Measurements from ENCODE around the gene KNDC1. TPM values are rescaled to one million over a fixed set of nuclear protein-coding genes. Genes with fewer than 3 reads are reported as not detected.
A peak's percentile ranks its signal among the peaks of the same experiment; 100 is the strongest.

KNDC1 gene
- total RNA-seq, 1 donor from 2014 or later, result 0.54 TPM

GRCh38 chr10:133245439-133246235, 85.6 kb downstream of the KNDC1 start:
- Mint-ChIP-seq H3K4me1 (ENCODE audit: low read depth) (peaks cover 12% of the 10 kb centered on the region), H3K27ac (no peak overlapping the region), H3K9me3 (no peaks in the 10 kb centered on the region), H3K27me3 (ENCODE audit: insufficient read depth) (peaks cover 24% of the 10 kb centered on the region), H3K36me3 (ENCODE audit: low read depth) (no peaks in the 10 kb centered on the region), H3K4me3 (no peak overlapping the region)
- no peak for DNase-seq (ENCODE audit: low spot score)
- intact Hi-C loops (cut with micrococcal nuclease), result no loop called here

DNA sequence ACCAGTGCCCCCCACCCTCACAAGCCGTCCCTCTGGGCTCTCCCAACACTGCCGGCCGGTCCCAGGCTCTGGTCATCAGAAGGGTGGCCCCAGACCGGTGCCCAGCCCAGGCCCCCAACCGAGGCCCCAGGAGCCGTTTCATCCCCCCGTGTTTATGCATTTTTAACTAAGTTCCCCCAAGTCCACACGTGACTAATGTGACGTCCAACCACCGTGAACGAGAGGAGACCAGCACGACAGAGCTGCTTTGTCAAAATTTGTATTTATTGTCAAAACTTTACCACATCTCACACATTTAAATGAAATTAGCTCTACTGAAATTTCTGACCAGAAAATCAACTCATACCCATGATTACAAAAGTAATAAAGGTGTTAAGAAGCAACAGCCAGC, 86.2 kb downstream of the KNDC1 start:
- H3K27ac Mint-ChIP-seq, result no peak overlapping the region
- no peak overlapping the region for H3K4me3 Mint-ChIP-seq
- H3K27me3 Mint-ChIP-seq (ENCODE audit: insufficient read depth), result peaks cover 18% of the 10 kb centered on the region
- no peaks in the 10 kb centered on the region for H3K9me3 Mint-ChIP-seq
- peaks cover 6% of the 10 kb centered on the region for H3K4me1 Mint-ChIP-seq (ENCODE audit: low read depth)
- H3K36me3 Mint-ChIP-seq (ENCODE audit: low read depth), result no peaks in the 10 kb centered on the region
- intact Hi-C loops (cut with micrococcal nuclease), result no loop called here
- no peak for DNase-seq (ENCODE audit: low spot score)

DNA sequence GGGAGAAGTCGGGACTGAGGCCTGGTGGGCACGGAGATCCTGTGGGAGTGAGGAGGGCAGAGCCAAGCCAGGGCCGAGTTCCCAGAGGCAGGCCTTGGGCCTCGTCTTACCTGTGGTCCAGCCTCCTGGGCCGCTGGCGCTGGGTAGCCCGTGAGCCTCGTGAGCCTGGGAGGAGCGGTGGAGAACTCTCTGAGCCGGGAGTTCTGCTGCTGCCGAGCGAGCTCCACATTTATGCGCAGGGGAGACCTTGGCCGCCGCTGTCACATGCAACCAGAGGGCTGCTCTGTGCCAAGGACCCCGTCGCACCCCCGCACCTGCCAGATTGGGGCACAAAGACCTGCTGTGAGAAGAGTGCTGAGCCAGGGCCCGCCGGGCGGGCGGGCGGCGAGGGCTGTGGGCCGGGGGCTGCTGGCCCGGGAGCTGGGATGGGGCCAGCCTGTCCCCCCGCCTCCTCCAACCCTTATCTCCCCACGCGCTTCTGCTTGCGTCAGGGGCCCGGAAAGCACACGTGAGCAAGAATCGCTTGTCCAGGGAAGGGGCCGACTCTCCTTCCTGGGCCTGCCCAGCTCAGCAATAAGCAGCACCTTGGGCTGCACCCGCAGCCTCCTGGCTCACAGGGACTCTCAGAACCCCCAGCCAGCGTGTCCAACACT, 87.8 kb downstream of the KNDC1 start:
- DNase-seq (ENCODE audit: low spot score), result no peak
- H3K9me3 Mint-ChIP-seq, result no peaks in the 10 kb centered on the region
- H3K4me1 Mint-ChIP-seq (ENCODE audit: low read depth), result no peaks in the 10 kb centered on the region
- H3K27me3 Mint-ChIP-seq (ENCODE audit: insufficient read depth), result peaks cover 6% of the 10 kb centered on the region
- intact Hi-C loops (cut with micrococcal nuclease), result no loop called here
- no peak overlapping the region for H3K27ac Mint-ChIP-seq
- H3K4me3 Mint-ChIP-seq, result no peak overlapping the region
- no peaks in the 10 kb centered on the region for H3K36me3 Mint-ChIP-seq (ENCODE audit: low read depth)

- H3K4me3 Mint-ChIP-seq, result no peak overlapping the region
- DNase-seq (ENCODE audit: low spot score), result no peak
- no peaks in the 10 kb centered on the region for H3K36me3 Mint-ChIP-seq (ENCODE audit: low read depth)
- H3K9me3 Mint-ChIP-seq, result no peaks in the 10 kb centered on the region
- H3K4me1 Mint-ChIP-seq (ENCODE audit: low read depth), result no peaks in the 10 kb centered on the region
- H3K27me3 Mint-ChIP-seq (ENCODE audit: insufficient read depth), result peaks cover 6% of the 10 kb centered on the region
- H3K27ac Mint-ChIP-seq, result no peak overlapping the region
- intact Hi-C loops (cut with micrococcal nuclease), result no loop called here
Measured at GRCh38 chr10:133248334-133248715, 88.3 kb downstream of the KNDC1 start.

- Mint-ChIP-seq H3K9me3 (no peaks in the 10 kb centered on the region), H3K4me1 (ENCODE audit: low read depth) (no peaks in the 10 kb centered on the region), H3K27ac (no peak overlapping the region), H3K36me3 (ENCODE audit: low read depth) (no peaks in the 10 kb centered on the region), H3K4me3 (no peak overlapping the region), H3K27me3 (ENCODE audit: insufficient read depth) (peaks cover 6% of the 10 kb centered on the region)
- no peak for DNase-seq (ENCODE audit: low spot score)
- intact Hi-C loops (cut with micrococcal nuclease), result no loop called here
Measured at GRCh38 chr10:133249094-133249780, 89.2 kb downstream of the KNDC1 start.

GRCh38 chr10:133249975-133250754, 90.1 kb downstream of the KNDC1 start:
- Mint-ChIP-seq H3K4me3 (no peak overlapping the region), H3K27me3 (ENCODE audit: insufficient read depth) (peaks cover 6% of the 10 kb centered on the region), H3K36me3 (ENCODE audit: low read depth) (no peaks in the 10 kb centered on the region), H3K27ac (peak overlapping the region; percentile 5), H3K4me1 (ENCODE audit: low read depth) (no peaks in the 10 kb centered on the region), H3K9me3 (no peaks in the 10 kb centered on the region)
- no peak for DNase-seq (ENCODE audit: low spot score)
- intact Hi-C loops (cut with micrococcal nuclease), result no loop called here

- no peak for DNase-seq (ENCODE audit: low spot score)
- no peak overlapping the region for H3K27ac Mint-ChIP-seq
- H3K27me3 Mint-ChIP-seq (ENCODE audit: insufficient read depth), result peaks cover 3% of the 10 kb centered on the region
- H3K36me3 Mint-ChIP-seq (ENCODE audit: low read depth), result no peaks in the 10 kb centered on the region
- no peaks in the 10 kb centered on the region for H3K4me1 Mint-ChIP-seq (ENCODE audit: low read depth)
- intact Hi-C loops (cut with micrococcal nuclease), result no loop called here
- H3K9me3 Mint-ChIP-seq, result no peaks in the 10 kb centered on the region
- no peak overlapping the region for H3K4me3 Mint-ChIP-seq
Measured at GRCh38 chr10:133251388-133252222, 91.6 kb downstream of the KNDC1 start.

GRCh38 chr10:133252223-133252552, 92.2 kb downstream of the KNDC1 start:
- DNase-seq (ENCODE audit: low spot score), result no peak
- no peaks in the 10 kb centered on the region for H3K9me3 Mint-ChIP-seq
- no peak overlapping the region for H3K4me3 Mint-ChIP-seq
- H3K27me3 Mint-ChIP-seq (ENCODE audit: insufficient read depth), result peaks cover 5% of the 10 kb centered on the region
- no peak overlapping the region for H3K27ac Mint-ChIP-seq
- no peaks in the 10 kb centered on the region for H3K4me1 Mint-ChIP-seq (ENCODE audit: low read depth)
- intact Hi-C loops (cut with micrococcal nuclease), result no loop called here
- H3K36me3 Mint-ChIP-seq (ENCODE audit: low read depth), result no peaks in the 10 kb centered on the region

DNA sequence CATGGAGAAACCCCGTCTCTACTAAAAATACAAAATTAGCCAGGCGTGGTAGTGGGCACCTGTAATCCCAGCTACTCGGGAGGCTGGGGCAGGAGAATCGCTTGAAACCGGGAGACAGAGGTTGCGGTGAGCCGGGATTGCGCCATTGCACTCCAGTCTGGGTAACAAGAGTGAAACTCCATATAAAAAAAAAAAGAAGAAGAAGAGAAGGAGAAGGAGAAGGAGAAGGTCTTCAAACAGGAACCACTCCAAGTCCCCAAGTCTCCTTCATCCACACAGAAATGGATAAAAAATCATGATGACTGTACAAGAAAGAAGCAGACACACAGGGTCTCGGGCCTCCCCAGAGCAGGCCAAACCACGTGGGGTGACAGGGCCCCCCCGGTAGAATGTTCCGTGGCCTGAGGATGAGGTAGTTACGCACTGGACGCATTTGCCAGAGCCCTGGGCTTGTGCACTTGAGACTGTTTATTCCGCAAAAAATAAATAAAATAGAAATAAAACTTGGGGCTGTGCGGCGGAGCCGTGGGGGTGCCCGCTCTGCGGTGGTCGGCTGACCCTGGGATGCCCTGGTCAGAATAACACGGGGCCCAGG, 93.4 kb downstream of the KNDC1 start:
- intact Hi-C loops (cut with micrococcal nuclease), result no loop called here
- Mint-ChIP-seq H3K27me3 (ENCODE audit: insufficient read depth) (peaks cover 5% of the 10 kb centered on the region), H3K4me3 (no peak overlapping the region), H3K4me1 (ENCODE audit: low read depth) (no peaks in the 10 kb centered on the region), H3K9me3 (no peaks in the 10 kb centered on the region), H3K27ac (no peak overlapping the region), H3K36me3 (ENCODE audit: low read depth) (no peaks in the 10 kb centered on the region)
- no peak for DNase-seq (ENCODE audit: low spot score)

DNA sequence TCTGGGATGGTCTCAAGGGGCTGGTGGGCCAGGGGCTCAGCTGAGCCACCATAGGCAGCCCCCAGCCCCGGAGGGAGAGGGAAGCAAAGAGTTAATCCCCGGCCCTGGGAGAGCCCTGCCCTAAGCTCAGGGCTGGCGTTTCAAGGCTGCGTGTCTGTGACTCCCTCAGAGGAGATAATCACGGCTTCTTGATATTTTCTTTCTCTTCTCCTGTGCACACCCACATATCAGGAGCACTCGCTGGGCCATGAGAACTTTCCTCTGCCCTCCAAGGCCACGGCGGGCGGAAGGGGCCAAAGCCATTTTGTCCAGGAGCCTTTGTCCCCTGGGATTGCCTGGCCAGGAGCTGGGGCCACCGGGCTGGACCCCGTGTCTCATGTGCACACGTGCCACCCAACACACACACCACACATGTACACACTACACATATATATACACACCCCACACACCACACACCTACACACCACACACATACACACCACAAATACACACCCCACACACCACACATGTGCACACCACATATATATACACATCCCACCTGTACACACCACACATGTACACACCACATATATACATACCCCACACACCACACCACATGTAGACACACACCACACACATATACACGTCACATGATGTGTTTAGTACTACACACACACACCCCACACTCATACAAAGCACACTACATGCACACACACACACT, 94.6 kb downstream of the KNDC1 start:
- H3K9me3 Mint-ChIP-seq, result no peaks in the 10 kb centered on the region
- DNase-seq (ENCODE audit: low spot score), result no peak
- H3K4me1 Mint-ChIP-seq (ENCODE audit: low read depth), result peaks cover 7% of the 10 kb centered on the region
- no peaks in the 10 kb centered on the region for H3K36me3 Mint-ChIP-seq (ENCODE audit: low read depth)
- no peak overlapping the region for H3K27ac Mint-ChIP-seq
- H3K4me3 Mint-ChIP-seq, result no peak overlapping the region
- peaks cover 8% of the 10 kb centered on the region for H3K27me3 Mint-ChIP-seq (ENCODE audit: insufficient read depth)
- intact Hi-C loops (cut with micrococcal nuclease), result no loop called here

GRCh38 chr10:133255323-133255722, 95.3 kb downstream of the KNDC1 start:
- intact Hi-C loops (cut with micrococcal nuclease), result no loop called here
- Mint-ChIP-seq H3K9me3 (no peaks in the 10 kb centered on the region), H3K27ac (no peak overlapping the region), H3K4me3 (no peak overlapping the region), H3K4me1 (ENCODE audit: low read depth) (peaks cover 12% of the 10 kb centered on the region), H3K27me3 (ENCODE audit: insufficient read depth) (peaks cover 7% of the 10 kb centered on the region), H3K36me3 (ENCODE audit: low read depth) (no peaks in the 10 kb centered on the region)
- DNase-seq (ENCODE audit: low spot score), result no peak

Data from activated T-helper 1 cell treated with anti-CD3 and anti-CD28 coated beads, Interleukin-12 subunit alpha, Interleukin-12 subunit beta, Interleukin-2, Interleukin-4 antibody, amounts not matched to agents 30 ng/mL and 10 ng/mL and 1 ng/mL, durations not matched to agents 14 hours and 24 hours and 36 hours (primary cell).